ACHN (cell line): Measurements from ENCODE around the gene PLK5.
"Not testable (repeated sequence)": the region's sequence is repeated elsewhere in the genome, so short reads cannot be mapped to it uniquely, and the experiment has no call there.

Source experiments
- DNase-seq: peaks from one replicate; pipeline ENCODE4 v3.0.0-alpha.2; 2015
- in situ Hi-C: cut with HindIII; loops from 2 replicates; pipeline ENCODE4 v1.10.0; 2017; ENCODE audit warnings: low sequenced_read_pairs, low pct_ligation_motif_present, low pct_unique_long_range_greater_than_20kb

Gene PLK5, protein sequence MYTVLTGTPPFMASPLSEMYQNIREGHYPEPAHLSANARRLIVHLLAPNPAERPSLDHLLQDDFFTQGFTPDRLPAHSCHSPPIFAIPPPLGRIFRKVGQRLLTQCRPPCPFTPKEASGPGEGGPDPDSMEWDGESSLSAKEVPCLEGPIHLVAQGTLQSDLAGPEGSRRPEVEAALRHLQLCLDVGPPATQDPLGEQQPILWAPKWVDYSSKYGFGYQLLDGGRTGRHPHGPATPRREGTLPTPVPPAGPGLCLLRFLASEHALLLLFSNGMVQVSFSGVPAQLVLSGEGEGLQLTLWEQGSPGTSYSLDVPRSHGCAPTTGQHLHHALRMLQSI

DNA sequence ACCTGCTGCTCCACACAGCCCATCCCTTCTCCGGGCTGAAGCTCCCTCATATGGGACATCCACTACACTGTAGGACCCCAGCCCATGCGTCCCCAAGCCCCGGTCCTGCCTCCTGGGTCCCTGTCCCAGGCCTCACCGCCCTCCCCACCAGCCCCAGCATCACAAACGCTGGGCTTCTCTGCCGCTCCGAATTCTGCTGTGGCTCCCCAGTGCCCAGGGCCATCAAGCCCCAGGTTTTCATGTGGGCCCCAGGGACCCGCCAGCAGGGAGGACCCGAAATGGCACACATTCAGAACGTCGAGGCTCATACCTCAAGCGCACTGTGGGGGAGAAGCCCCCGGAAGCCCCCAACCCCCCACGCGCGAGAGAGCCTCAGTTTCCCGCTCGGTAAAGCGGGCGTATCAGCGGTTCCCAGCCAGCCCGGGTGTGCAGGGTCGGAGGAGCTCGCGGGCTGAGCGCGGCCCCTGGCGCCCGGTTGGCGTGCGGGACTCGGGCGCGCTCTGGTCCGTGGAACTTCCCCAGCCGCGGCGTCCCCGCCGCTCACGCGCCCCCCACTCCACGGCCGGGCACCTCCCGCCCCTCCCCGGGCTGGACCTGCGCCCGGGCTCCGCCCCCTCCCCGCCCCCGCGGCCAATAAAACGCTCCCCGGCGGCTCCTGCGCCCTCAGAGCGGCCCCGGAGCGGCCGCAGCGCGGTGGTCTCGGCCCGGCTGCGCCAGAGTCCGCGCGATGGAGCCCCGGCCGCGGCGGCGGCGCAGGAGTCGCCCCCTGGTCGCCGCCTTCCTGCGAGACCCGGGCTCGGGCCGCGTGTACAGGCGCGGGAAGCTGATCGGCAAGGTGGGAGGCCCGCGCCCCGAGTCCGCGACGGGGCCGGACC is at the start of gene PLK5:
Gene PLK5 (plus strand): TSS at position 666 of the 875 bp plus-strand sequence. CDS start 2,920 bp downstream, outside the sequence.
- no peak for DNase-seq
- in situ Hi-C loops = no loop called here

- no peak for DNase-seq
- in situ Hi-C loops = no loop called here
Observed at GRCh38 chr19:1474765-1475351, 49.0 kb upstream of the PLK5 start.

DNA sequence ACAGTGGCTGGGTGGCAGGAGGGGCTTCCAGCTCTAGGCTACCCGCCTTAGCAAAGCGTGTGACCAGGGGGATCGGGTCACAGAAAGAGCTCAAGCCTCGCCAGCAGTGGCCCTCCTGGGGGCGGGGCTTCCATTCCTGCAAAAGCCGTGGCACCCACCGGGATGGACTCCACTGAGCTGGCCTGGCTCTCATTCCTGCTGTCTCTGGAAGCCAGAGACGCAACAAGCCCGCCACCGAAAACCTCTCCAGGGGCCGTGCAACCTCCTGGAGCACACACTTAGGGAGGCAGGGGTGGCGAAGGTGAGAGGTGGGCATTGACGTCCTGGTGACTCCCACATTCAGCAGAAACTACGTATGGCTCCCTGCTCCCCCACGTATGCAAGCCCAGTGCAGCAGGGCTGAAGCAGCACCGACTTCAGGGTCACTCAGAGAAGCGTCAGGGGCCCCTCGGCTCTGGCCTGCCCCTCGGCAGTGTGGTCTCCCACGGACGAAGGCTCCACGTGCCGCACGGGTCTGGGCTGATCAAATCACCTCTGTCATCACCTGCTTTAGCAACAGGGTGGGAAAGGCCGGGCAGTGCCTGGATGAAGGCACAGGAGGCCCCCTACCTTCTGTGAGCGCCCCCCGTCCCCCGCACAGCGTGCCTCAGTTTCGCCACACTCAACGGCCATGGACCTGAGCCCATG is 48.0 kb upstream of the PLK5 start:
- DNase-seq = no peak
- in situ Hi-C loops = no loop called here

DNA sequence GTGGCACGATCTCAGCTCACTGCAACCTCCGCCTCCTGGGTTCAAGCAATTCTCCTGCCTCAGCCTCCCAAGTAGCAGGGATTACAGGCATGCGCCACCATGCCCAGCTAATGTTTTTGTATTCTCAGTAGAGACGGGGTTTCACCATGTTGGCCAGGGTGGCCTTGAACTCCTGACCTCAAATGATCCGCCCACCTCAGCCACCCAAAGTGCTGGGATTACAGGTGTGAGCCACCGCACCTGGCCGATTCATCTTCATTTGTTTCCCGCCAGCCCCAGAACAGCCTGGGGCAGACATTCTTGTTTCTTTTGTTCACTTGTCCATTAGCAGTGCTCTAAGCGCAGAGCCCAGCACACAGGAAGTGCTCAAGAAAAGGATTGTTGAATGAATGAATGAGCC is 46.8 kb upstream of the PLK5 start:
- DNase-seq, in situ Hi-C loops: not testable (repeated sequence)

- in situ Hi-C loops = no loop called here
- peak; percentile 93 for DNase-seq
Observed at GRCh38 chr19:1478934-1479707, 44.8 kb upstream of the PLK5 start, which contains the start of gene C19orf25. C19orf25 (minus strand) TSS chr19:1479215; CDS start chr19:1478903, 312 bp downstream.

DNA sequence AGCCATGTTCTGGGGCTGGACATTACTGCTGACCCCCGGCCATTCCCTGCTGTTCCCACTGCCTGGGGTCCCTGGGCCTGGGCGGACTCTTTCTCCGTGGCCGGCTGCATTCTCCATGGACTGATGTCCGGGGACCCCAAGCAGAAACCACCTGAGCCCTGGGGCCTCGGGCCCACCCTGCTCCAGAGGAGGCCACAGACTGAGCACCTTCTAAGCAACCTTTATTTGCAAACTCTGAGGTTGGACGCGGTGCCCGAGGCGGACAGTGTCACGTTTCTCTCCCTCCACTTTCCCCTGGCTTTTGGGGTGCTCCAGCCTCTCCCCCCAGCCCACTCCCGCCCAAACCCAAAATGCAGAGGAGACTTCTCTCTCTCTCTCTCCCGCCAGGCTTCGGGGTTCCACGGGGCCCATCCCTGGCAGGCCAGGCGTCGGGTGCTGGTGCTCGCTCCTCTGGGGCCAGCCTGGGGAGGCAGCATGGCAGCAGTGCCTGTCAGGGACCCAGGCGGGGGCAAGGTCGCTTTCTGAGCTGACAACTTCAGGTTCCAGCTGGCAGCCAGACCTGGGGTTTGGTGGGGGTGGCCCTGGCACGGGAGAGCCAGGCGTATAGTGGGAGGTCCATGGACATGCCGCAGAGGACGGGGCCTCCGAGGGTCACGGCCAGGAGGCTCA is 42.5 kb upstream of the PLK5 start:
- DNase-seq = no peak
- in situ Hi-C loops = no loop called here

DNA sequence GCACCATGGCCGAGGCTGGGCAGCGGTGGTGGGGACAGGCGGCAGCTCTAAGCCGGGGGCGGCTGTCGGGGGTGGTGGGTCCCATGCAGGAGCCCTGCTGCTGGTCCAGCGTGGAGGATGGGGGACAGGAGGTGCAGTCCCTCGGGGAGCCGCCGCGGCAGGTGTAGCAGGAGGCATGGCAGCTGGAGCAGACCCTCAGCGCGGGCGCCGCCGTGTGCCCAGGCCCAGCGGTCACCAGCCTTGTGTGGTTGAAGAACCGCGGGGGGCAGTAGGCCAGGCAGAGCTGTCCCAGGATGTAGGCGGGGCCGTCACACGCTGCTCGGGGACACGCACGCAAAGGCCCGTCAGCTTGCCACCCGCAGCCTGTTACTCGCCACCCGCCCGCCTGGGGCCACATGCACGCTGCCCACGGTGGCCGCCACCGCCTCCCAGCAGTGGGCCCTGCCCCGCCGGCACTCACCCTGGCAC is 42.0 kb upstream of the PLK5 start:
- no peak for DNase-seq
- in situ Hi-C loops = no loop called here

- in situ Hi-C loops = no loop called here
- DNase-seq = no peak
Observed at GRCh38 chr19:1482361-1483130, 41.3 kb upstream of the PLK5 start.

DNA sequence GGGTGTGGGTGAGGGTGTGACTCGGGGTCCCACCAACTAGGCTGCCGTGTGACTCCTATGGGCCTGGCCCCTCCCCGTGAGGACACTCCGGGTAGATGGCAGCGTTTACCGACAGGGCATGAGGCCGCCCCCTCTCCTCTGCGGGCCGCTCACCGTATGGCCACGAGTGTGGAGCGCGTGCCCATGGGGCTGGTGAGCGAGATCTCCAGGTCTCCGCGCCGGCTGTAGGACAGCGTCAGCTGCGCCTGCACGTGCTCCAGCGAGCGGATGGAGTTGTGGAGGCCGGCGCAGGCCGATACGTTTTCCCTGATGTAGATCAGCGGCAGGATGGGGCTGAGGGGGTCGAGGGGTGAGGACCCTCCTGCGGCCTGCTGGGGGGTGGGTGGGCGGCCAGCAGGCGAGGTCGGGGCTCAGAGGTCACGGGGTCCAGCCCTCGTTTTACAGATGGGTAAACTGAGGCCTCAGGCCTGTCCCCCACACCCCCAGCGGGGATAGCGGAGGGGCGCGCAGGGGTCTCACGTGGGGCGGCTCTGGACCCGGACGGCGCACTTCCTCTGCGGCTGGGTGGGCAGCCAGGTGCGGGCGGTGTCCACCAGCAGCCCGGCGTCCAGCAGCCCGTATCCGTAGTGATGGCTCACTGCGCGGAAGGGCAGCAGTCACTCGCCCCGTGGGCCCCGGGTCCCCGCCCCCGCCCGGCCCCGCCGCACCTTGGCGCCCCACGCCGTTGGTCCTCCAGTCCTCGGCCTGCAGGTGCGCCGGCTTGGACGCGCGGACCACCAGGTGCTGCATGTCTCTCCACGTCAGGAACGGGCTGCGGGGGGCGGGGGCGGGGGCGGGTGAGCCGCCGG is 40.5 kb upstream of the PLK5 start:
- in situ Hi-C loops = no loop called here

GRCh38 chr19:1483979-1484428 is 39.9 kb upstream of the PLK5 start:
- in situ Hi-C loops = no loop called here
- no peak for DNase-seq

More for the DNA sequence above, 40.5 kb upstream of the PLK5 start:
- DNase-seq = no peak

DNA sequence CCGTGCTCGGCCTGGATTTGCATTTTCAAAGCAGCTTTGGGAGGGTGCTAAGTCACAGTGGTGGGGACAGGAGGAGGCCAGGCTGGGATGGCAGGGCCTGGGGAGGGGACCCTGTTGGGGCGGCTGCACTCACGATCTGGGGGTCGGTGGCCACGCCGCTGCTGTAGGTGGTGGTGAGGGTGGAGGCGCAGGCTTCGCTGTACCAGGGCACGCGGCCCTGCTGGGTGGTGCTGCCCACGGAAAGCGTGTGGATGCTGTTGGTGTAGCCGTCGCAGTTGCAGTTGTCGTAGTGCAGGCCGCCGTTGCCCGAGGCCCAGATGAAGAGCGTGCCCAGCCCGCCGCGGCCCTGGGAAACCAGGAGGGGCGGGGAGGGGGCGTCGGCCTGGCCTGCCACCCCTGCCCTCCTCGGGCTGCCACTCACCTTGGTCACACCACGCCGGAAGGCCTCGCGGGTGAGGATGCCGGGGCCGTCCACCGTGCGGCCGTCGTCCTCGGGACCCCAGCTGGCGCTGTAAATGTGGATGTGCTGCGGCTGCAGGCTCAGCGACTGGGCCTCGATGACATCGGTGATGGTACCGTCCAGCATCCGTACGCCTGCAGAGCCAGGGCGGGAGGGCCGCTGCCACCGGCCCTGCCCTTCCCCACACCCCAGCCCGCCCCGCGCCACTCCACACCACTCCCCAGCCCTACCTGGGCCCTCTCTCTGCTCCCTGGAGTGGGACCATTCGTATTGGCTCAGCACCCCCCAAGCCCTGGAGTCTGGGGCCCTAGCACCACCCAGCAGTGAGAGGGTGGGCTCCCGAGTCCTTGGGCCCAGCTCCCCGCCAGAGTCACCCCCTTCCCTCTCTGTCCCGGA is 36.9 kb upstream of the PLK5 start:
- DNase-seq = no peak
- in situ Hi-C loops = no loop called here

DNA sequence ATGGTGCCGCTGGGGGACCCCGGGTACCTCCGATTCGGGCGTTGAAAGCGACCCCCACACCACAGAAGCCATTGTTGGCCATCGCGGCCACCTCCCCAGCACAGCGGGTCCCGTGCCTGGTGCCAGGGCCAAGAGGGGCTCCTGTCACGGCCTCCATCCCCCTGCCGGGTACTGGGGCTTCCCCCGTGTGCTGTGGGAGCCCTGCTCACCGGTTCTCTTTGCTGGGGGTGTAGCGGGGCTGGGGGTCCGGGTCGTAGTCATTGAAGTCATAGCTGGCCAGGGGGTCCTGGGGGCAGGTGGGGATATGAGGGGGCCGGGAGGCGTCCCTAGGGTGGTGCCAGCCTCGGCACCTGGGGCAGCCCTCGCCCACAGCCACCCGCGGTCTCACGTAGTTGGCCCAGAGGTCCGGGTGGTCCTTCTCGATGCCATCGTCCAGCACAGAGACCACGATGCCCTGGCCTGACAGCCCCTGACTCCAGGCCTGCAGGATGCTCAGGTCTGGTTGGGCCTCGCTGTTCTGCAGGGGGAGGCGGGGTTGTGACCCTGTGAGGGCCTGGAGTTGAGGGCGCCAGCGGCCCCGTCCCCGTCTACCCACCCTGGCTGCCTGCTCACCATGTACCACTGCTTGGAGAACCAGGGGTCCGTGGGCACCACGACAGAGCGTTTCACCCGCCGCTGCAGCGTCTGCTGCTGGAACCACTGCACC is 36.1 kb upstream of the PLK5 start:
- in situ Hi-C loops = no loop called here
- DNase-seq = no peak

DNA sequence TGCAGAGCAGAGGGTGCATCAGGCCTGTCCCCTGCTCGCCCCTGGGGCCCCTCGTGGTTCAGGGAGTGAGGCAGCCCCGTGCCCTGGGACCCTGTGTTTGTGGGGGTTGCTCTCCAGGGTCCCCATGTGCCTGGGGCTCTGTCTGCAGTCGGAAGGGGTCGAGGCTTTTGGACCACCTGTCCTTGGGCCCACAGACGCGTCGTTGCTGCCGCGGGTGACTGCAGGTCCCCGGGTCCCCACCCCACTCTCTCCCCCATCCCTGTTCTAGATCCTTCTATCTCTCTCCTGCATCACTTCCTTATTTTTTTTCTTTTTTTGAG is 35.6 kb upstream of the PLK5 start:
- in situ Hi-C loops = no loop called here
- DNase-seq = no peak

DNA sequence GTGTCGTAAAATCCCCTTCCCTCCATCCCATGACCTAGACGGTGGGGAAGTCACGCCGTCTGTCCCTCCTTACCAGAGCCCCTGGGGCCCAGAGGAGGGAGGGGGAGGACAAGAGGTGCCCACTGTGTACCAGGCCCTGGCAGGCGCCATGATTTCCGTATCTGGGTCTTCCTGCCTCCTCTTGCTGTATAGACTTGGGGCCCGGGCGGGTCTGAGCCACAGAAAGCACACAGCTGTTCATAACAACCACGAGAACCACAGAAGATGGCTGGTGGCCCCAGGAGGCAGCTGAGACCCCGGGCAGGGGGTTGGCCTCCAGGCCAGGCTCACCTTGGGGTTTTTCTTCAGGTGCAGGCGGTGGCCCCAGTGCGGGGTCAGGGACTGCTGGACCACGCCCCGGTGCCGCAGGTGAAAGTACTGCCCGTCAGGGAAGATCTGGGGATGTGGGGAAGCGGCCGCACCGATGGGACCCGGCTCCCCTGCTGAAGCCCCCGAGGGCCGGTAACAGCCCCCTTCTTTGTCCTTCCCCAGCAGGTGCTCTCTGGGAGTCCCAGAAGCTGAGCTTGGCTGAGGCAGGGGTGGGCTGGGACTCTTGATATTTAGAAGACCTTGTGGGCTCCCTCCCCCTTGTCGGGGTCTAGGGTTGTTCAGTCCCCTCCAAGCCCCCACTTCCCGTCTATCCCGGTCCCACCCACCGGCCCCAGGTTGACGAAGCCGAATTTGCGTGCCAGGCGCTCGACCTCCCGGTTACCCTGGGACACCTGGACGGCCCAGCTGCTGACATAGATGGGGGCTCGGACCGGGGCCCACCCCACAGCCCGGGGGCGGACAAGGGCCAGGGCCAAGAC is 34.2 kb upstream of the PLK5 start:
- in situ Hi-C loops = no loop called here
- no peak for DNase-seq
